A673 (cell line): ENCODE measurements around the gene TASOR2. TPM values are rescaled to one million over a fixed set of nuclear protein-coding genes. Genes with fewer than 3 reads are reported as not detected.

Experiments used
- BruUV-seq: library from RNA; stranded (reverse); fragments of 400-500 nt; replicated peaks from 2 replicates; lab custom pipeline; 2021; lab: Mats Ljungman, UMichigan
- CTCF ChIA-PET: fragments of 300-600 bp; sonication (Branson Sonifier 250); formaldehyde crosslinking; loops from one replicate; lab custom pipeline; 2022; ENCODE audit warnings: antibody characterized with exemption; lab: Charles Lee
- POLR2A ChIA-PET: fragments of 300-600 bp; sonication (Branson Sonifier 250); formaldehyde crosslinking; loops from one replicate; lab custom pipeline; 2022; ENCODE audit warnings: antibody characterized with exemption; ENCODE audit not compliant: low non-redundant PET; lab: Charles Lee
- DNase-seq: peaks from one replicate; pipeline ENCODE4 v3.0.0-alpha.2; 2015; ENCODE audit warnings: low spot score
- H3K27ac ChIP-seq: fragments of 200-600 bp; sonication (generic); 2 replicates; pipeline ENCODE4 v1.5.1; 2016; ENCODE audit warnings: mixed run types, low read depth, mild to moderate bottlenecking, mixed read lengths, antibody characterized with exemption, low read length; ENCODE audit not compliant: poor library complexity, severe bottlenecking
- H3K27me3 ChIP-seq: fragments of 200-600 bp; sonication (generic); replicated peaks from 2 replicates; pipeline ENCODE4 v1.6.1; 2017; ENCODE audit warnings: mixed run types, low read depth, mild to moderate bottlenecking, mixed read lengths, antibody characterized with exemption, low read length; ENCODE audit not compliant: insufficient read depth, poor library complexity
- H3K36me3 ChIP-seq: fragments of 200-600 bp; sonication (generic); 2 replicates; pipeline ENCODE4 v1.6.1; 2016; ENCODE audit warnings: mixed run types, mild to moderate bottlenecking, mixed read lengths, antibody characterized with exemption, low read length; ENCODE audit not compliant: insufficient read depth, poor library complexity, severe bottlenecking
- H3K4me1 ChIP-seq: fragments of 200-600 bp; sonication (generic); 2 replicates; pipeline ENCODE4 v1.6.1; 2017; ENCODE audit warnings: mixed run types, mild to moderate bottlenecking, mixed read lengths, antibody characterized with exemption, low read length; ENCODE audit not compliant: insufficient read depth, poor library complexity, severe bottlenecking
- H3K4me3 ChIP-seq: fragments of 200-600 bp; sonication (generic); 2 replicates; pipeline ENCODE4 v1.5.1; 2016; ENCODE audit warnings: low read depth, mixed run types, mild to moderate bottlenecking, mixed read lengths, low read length; ENCODE audit not compliant: poor library complexity, severe bottlenecking
- H3K9me3 ChIP-seq: fragments of 200-600 bp; sonication (generic); 2 replicates; pipeline ENCODE4 v1.6.1; 2016; ENCODE audit warnings: mixed run types, low read depth, mild to moderate bottlenecking, mixed read lengths, antibody characterized with exemption, low read length; ENCODE audit not compliant: poor library complexity, severe bottlenecking
- EZH2 ChIP-seq: fragments of 200-600 bp; sonication (generic); IDR thresholded peaks from 2 replicates; pipeline ENCODE4 v1.6.1; 2017; ENCODE audit warnings: borderline replicate concordance, low read depth, mild to moderate bottlenecking, mixed read lengths, antibody characterized with exemption, low read length; ENCODE audit not compliant: poor library complexity, severe bottlenecking
- intact Hi-C: fragments of 100-400 bp; cut with micrococcal nuclease; formaldehyde crosslinking; loops from one replicate; pipeline ENCODE4 v1.10.0; 2022; ENCODE audit not compliant: unreplicated experiment
- total RNA-seq: library from RNA; stranded (reverse); gene quantifications from 2 replicates; pipeline ENCODE4 v1.2.3, GENCODE V29; 2021
- TF ChIP-seq, protein P1 (sequence below): fragments of 300-800, 200-600 bp; sonication (generic); conservative IDR thresholded peaks from 2 replicates; pipeline ENCODE4 v1.5.1; 2017; ENCODE audit warnings: low read depth, mild to moderate bottlenecking, antibody characterized with exemption, low read length, moderate library complexity, mixed read lengths

Gene TASOR2
- total RNA-seq, 1 experiment from 2014 or later: 94.5 TPM

DNA sequence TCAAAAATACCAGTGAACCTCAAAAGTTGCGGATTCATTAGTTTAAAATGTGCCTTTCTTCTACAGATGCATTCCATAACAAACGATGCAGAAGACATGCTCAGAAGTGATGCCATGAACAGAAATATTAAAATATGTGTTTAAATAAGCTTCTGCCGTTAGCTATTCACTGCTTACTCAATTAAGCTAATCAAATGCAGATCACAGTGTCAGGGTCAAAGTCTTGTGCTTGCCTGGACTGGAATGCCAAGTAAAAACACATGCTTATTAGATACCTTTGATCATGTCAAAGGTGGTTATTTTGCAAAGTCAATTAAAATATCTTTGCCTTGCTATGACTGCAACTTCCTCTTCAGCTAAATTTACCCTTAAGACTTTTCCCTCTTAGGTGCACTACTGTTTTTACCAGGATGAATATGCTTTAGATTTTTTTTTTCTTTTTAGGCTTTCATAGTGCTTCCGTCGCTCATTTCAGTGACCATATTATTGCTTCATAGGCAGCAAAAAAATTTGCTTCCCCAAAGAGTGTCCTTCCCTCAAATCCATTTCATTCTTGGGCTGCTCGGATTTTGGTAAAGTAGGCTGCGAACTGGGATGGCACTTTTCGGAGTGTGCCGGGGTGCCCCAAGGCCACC is 19.1 kb upstream of the TASOR2 start:
- CTCF ChIA-PET: no interaction called here
- H3K4me3 ChIP-seq: peak overlapping the region; percentile 83
- DNase-seq: no peak
- peak overlapping the region; percentile 49 for H3K27ac ChIP-seq
- BruUV-seq: TSS peak; percentile 52
- H3K36me3 ChIP-seq: no peaks in the 10 kb centered on the region
- no peak for TF ChIP-seq EZH2
- TF ChIP-seq, protein P1, sequence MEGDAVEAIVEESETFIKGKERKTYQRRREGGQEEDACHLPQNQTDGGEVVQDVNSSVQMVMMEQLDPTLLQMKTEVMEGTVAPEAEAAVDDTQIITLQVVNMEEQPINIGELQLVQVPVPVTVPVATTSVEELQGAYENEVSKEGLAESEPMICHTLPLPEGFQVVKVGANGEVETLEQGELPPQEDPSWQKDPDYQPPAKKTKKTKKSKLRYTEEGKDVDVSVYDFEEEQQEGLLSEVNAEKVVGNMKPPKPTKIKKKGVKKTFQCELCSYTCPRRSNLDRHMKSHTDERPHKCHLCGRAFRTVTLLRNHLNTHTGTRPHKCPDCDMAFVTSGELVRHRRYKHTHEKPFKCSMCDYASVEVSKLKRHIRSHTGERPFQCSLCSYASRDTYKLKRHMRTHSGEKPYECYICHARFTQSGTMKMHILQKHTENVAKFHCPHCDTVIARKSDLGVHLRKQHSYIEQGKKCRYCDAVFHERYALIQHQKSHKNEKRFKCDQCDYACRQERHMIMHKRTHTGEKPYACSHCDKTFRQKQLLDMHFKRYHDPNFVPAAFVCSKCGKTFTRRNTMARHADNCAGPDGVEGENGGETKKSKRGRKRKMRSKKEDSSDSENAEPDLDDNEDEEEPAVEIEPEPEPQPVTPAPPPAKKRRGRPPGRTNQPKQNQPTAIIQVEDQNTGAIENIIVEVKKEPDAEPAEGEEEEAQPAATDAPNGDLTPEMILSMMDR: no peak
- intact Hi-C loops: no loop called here
- no peaks in the 10 kb centered on the region for H3K27me3 ChIP-seq
- H3K9me3 ChIP-seq: no peaks in the 10 kb centered on the region
- H3K4me1 ChIP-seq: peaks cover 9% of the 10 kb centered on the region
- POLR2A ChIA-PET: no interaction called here

DNA sequence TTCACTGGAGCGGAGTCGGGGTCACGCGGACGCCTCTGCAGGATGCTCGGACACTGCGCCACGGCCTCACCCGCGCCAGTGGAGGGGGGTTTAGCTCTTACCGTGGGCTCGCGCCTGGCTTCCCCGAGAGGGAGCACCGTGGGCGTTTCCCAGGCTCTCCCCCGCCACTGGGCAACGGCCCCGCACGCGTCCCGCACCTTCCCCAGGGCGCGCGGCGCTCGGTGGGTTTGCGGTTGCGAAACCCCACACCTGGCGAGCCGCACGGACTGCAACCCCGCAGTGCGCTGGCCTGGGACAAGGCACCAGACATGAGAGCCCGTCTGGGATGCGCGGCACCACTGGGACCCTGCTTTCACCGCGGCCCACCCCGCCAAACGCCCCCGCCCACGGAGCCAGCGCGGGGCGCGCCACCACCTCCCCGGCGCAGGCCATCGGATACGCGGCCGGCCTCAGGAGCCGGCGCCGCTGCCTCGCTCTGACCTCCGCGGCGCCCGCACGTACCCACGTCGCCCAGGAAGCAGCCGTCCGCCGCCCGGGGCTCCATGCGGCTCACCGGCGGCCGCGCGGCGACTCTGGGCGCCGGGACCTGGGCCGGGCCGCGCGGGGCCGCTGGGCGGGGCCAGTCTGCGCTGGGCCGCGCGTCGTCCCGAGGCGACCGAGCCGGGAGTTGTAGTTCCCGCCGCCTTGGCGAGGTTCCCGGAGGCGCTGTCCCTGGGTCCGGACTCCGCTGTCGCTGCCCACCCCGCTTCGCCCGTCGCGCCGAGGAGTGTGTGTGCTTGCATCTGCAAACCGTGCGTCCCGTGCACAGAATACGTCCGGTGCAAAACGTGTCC is 18.4 kb upstream of the TASOR2 start, which contains the start of gene ASB13:
Gene ASB13, minus strand, starts transcription at position 588 of the 833 bp plus-strand sequence. Its CDS starts 44 bp downstream, at position 544.
- DNase-seq: peak; percentile 72
- ChIA-PET POLR2A (no interaction called here), CTCF (no interaction called here)
- intact Hi-C loops: no loop called here
- TF ChIP-seq EZH2: no peak
- TF ChIP-seq, protein P1: no peak
- BruUV-seq: no TSS peak
- H3K4me1 ChIP-seq: peaks cover 9% of the 10 kb centered on the region
- H3K27ac ChIP-seq: peak within 1 kb of the TSS; percentile 49
- no peaks in the 10 kb centered on the region for H3K9me3 ChIP-seq
- peak within 1 kb of the TSS; percentile 83 for H3K4me3 ChIP-seq
- H3K36me3 ChIP-seq: no peaks in the 10 kb centered on the region
- no peaks in the 10 kb centered on the region for H3K27me3 ChIP-seq

DNA sequence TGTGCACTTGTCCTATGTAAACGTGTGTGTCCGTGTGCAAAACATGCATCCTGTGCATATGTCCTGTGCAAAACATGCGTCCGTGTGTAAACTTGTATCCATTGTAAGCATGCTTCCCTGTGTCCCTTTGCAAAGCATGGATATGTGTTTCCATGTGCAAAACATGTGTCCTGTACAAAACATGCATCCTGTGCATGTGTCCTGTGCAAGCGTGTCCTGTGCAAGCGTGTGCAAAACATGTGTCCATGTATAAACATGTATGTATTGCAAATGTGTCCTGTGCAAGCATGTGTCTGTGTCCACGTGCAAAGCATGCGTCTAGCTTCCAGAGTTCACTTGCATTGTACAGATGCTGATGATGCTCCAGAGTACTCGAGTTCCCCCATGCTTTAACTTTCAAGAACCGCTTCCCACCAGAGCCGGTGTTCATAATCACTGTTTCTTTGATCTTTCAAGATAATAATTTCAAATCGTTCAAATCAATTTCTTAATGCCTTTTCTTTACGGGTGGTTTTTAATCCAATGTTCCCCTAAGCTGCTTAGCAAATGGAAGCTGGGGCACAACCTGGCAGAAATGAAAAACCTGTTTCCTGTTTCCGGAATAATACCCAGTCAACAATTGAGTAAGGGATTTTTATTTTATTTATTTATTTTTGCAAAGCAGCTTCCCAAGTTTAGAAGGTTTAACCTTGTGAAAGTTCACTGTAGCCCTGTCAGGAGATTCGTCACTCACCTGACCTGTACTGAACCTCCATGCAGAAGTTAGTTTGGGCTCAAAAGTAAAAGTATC is 17.6 kb upstream of the TASOR2 start:
- Histone ChIP-seq H3K36me3 (no peaks in the 10 kb centered on the region), H3K27me3 (no peaks in the 10 kb centered on the region), H3K9me3 (no peaks in the 10 kb centered on the region), H3K4me3 (peak overlapping the region; percentile 83), H3K27ac (no peak overlapping the region), H3K4me1 (peaks cover 9% of the 10 kb centered on the region)
- no TSS peak for BruUV-seq
- intact Hi-C loops: no loop called here
- peak; percentile 28 for DNase-seq
- ChIA-PET POLR2A (interaction anchor here (0.7 kb wide), 1 partner anchor 228 kb away, joined by 3 read pairs; no protein-coding TSS in a partner anchor), CTCF (no interaction called here)
- TF ChIP-seq, protein P1: no peak
- no peak for TF ChIP-seq EZH2
